ENCODE data around the gene TRDN. TPM values are rescaled to one million over a fixed set of nuclear protein-coding genes. Genes with fewer than 3 reads are reported as not detected.
A peak's percentile ranks its signal among the peaks of the same experiment; 100 is the strongest.

Gene TRDN
- total and polyA plus RNA-seq, 9 donors, result under 0.01 to 7.8 (median 1.3) TPM; not detected in 1

DNA sequence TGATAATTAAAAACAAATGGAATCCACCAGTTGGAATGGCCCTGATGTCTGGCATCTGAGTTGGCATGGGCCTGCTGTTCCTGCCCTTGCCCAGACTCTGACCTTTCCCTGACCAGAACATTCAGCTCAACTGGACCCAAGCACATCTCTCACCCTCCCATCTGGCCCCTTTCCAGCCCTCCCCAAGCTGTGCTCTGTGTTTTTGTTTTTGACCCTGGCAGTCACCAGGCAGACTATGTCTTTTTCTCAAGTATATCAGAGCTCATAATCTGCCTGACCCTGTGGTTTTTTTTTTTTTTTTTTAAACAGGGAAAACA, 117.6 kb downstream of the TRDN start:
- Histone ChIP-seq H3K27me3 (no peaks in the 10 kb centered on the region), H3K9me3 (no peaks in the 10 kb centered on the region), H3K36me3 (no peaks in the 10 kb centered on the region), H3K4me1 (ENCODE audit: insufficient read depth) (peaks cover 2% of the 10 kb centered on the region), H3K4me3 (no peak overlapping the region), H3K27ac (no peak overlapping the region)
- intact Hi-C loops (cut with DNase I), result no loop called here
- TF ChIP-seq EP300 (IDR thresholded peaks at IDR 0.05), result no peak
- TF ChIP-seq POLR2A (IDR thresholded peaks at IDR 0.05), result no peak
- no peak for TF ChIP-seq CTCF (IDR thresholded peaks at IDR 0.05)
- peak in 4 of 5 donors; percentile 18 to 67 (median 21) for DNase-seq

- intact Hi-C loops (cut with DNase I), result no loop called here
- Histone ChIP-seq H3K27me3 (no peaks in the 10 kb centered on the region), H3K9me3 (no peaks in the 10 kb centered on the region), H3K27ac (no peak overlapping the region), H3K36me3 (no peaks in the 10 kb centered on the region), H3K4me3 (no peak overlapping the region), H3K4me1 (ENCODE audit: insufficient read depth) (peaks cover 2% of the 10 kb centered on the region)
- no peak for TF ChIP-seq EP300 (IDR thresholded peaks at IDR 0.05)
- no peak for TF ChIP-seq CTCF (IDR thresholded peaks at IDR 0.05)
- TF ChIP-seq POLR2A (IDR thresholded peaks at IDR 0.05), result no peak
- 52 to 58% (median 57%) methylated on average over 5 of the region's 5 CpGs for WGBS, 3 donors
- no peak for DNase-seq
Measured at GRCh38 chr6:123518441-123519188, 118.1 kb downstream of the TRDN start.

DNA sequence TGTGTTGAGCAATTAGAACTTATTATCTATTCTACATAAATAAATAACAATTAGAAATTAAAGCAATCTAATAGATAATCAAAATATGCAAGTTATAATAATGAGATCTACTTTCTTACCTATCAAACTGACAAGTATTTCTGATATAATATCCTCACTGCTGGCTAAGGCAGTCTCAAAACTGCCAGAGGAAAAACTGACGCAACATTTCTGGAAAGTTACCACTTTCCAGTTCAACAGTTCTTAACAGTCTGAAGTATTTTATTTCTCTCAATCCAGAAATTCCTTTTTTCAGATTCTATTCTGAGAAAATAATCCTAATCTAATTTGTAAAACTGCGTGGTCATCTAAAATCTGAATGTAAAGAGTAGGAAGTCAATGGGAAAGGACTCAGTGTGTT, 121.0 kb downstream of the TRDN start:
- WGBS, 3 donors, result 85 to 87% (median 86%) methylated on average over 2 of the region's 2 CpGs

DNA sequence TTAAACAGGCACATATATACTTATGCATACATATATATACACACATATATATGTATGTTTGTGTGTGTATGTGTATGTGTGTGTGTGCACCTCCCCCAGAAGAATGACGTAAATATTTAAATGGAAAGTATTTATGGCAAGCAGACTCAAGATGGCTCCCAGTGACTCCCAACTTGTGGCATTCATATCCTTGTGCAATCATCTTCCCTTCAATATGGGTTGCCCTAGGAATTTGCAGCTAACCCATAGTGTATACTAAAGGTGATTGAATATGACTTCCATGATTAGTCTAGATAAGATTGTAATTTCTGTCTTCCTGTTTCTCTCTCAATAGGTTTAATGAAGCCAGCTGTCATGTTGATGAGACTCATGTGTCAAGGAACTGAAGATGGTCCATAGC, 127.6 kb downstream of the TRDN start:
- 0 to 43% (median 38%) methylated on average over 1 of the region's 1 CpG for WGBS, 3 donors
- H3K4me1 ChIP-seq (ENCODE audit: insufficient read depth), result no peaks in the 10 kb centered on the region
- H3K27me3 ChIP-seq, result no peaks in the 10 kb centered on the region
- intact Hi-C loops (cut with DNase I), result no loop called here
- H3K9me3 ChIP-seq, result no peaks in the 10 kb centered on the region
- H3K36me3 ChIP-seq, result no peaks in the 10 kb centered on the region
- TF ChIP-seq CTCF (IDR thresholded peaks at IDR 0.05), result no peak
- TF ChIP-seq POLR2A (IDR thresholded peaks at IDR 0.05), result no peak
- no peak for TF ChIP-seq EP300 (IDR thresholded peaks at IDR 0.05)
- H3K4me3 ChIP-seq, result no peak overlapping the region
- no peak overlapping the region for H3K27ac ChIP-seq
- DNase-seq, result no peak

More for the DNA sequence above, 121.0 kb downstream of the TRDN start:
- H3K27ac ChIP-seq, result no peak overlapping the region
- H3K27me3 ChIP-seq, result no peaks in the 10 kb centered on the region
- TF ChIP-seq EP300 (IDR thresholded peaks at IDR 0.05) (no peak), CTCF (IDR thresholded peaks at IDR 0.05) (no peak), POLR2A (IDR thresholded peaks at IDR 0.05) (no peak)
- no peak overlapping the region for H3K4me3 ChIP-seq
- no peak for DNase-seq
- intact Hi-C loops (cut with DNase I), result no loop called here
- H3K36me3 ChIP-seq, result no peaks in the 10 kb centered on the region
- H3K4me1 ChIP-seq (ENCODE audit: insufficient read depth), result peaks cover 2% of the 10 kb centered on the region
- H3K9me3 ChIP-seq, result no peaks in the 10 kb centered on the region

Measured in ovary (tissue), 9 donors.